ENCODE data around the gene SORCS3. TPM values are rescaled to one million over a fixed set of nuclear protein-coding genes. Genes with fewer than 3 reads are reported as not detected.

SORCS3 gene
- total RNA-seq, 1 donor from 2014 or later: not detected

- intact Hi-C loops (cut with micrococcal nuclease): no loop called here
These were observed 193.5 kb downstream of the SORCS3 start for GRCh38 chr10:104834580-104834979.

- intact Hi-C loops (cut with micrococcal nuclease): no loop called here
These were observed 194.3 kb downstream of the SORCS3 start for GRCh38 chr10:104835422-104835821.

DNA sequence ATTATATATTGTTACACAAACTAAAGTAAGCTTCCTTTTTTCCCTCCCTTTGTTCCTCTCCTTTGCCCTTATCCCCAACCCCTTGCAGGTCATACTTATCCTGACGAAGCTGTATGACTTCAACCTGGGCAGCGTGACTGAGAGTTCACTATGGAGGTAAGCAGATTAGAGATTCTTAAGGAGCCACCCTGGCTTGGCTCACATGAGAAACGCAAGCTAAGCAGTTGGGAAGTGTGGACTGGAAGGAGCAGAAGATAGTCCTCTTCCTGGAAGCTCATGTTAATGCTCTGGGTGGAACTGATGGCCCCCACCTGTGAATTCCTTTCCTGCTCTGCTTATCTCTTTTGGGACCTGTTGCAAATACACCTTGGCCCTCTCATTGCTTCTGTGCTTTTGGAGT is 201.6 kb downstream of the SORCS3 start:
- intact Hi-C loops (cut with micrococcal nuclease): no loop called here

GRCh38 chr10:104844073-104844472 is 203.0 kb downstream of the SORCS3 start:
- intact Hi-C loops (cut with micrococcal nuclease): no loop called here

DNA sequence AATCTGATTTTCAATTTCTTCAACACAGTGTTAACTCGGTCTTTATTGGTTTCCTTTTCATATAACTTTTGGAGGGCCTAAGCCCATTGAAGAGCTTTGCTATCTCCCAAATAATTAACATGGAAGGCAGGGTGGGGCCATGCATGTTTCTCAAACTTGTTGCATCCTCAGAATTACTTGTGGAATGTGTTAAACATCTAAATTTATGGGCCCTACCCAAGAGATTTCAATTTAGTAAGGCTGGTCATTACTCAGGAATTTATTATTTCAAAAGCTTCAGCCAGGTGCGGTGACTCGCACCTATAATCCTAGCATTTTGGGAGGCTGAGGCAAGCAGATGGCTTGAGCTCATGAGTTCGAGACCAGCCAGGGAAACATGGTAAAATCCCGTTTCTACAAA is 208.9 kb downstream of the SORCS3 start:
- intact Hi-C loops (cut with micrococcal nuclease): no loop called here

- intact Hi-C loops (cut with micrococcal nuclease): no loop called here
These were observed 227.0 kb downstream of the SORCS3 start for GRCh38 chr10:104867966-104868598.

DNA sequence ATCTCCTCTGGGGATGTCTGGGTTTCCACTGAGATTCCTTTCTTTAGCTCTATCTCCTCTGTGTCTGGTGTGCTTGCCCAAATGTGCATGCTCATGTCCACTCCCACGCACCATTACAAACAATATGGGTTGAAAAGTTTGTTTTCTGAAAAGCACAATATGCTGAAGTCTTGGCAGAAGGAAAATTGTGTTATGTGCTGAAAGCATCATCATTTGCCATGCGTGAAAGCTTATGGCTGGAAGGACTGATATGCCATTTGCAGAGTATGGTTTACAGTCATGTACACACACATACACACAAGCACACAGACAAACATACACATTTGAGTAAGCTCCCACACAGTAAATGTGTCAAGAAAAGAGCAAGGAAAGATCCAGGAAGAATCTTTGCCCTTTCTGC is 231.6 kb downstream of the SORCS3 start:
- intact Hi-C loops (cut with micrococcal nuclease): no loop called here

DNA sequence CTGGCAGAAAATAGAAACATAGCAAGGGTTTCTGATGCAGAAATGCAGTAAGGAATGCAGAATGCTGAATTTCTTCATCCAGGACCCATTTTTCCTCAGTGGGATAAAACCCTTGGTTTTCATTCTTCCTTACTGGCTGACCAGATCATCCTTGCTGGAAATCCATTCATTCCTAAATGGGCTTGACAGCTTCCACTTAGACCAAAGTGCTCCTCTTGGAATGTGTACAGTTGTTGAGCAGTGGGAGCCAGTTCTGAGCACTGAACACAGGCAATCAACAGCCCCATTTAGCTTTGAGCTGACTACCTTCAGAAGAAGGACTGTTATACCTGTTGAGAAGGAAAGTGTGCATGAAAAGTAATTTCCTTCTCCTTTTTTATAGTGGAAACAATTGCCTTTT is 232.1 kb downstream of the SORCS3 start:
- intact Hi-C loops (cut with micrococcal nuclease): no loop called here

DNA sequence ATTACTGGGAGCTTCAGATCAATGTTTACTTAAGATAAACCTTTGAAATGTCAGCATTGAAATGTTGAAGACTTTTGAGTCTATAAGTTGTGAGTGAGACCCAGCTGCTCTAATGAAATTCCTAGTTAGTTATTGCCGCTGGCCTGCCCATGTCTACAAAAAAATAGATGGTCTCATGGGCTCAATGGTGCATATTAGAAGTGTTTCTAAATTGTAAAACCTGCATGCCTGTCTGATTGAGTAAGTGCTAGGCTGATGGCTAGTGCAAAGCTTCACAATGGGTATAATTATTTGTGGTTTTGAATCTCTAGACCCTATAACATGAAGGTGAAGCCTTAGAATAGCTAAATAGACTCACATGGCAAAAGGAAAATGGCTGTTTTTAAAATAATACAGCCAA is 234.5 kb downstream of the SORCS3 start:
- intact Hi-C loops (cut with micrococcal nuclease): no loop called here

DNA sequence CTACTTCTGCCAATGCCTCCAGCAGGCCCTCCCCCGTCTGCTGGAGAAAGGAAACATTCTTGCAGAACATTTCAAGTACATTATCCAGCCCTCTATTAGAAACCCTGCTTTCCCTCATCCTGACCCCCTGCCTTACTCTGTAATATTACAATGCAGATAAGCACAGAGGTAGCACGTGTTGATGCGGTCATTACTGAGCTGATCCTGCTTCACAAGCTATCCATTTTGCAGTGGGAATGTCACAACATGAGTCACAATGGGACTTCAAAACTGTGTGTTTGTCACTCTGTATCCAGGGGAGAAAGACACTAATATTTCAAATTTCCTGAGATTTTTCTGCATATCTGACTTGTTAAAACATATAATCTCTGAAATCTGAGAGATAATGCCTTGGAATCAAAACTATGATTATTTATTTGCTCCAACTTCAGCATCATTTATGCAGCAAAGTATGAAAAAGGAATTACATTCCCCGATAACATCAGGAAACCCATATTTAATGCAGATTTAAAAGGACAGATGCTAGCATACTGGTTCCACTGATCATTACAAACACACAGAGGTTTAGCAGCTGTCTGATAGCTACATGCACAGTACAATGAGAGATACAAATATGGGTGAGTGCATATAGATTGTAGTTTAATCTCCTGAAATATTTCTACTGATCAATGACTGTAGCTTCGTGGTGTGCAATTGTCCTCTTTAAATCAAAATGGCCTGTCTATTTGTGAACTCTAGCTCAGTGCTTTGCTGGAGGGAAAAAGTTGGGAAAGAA is 239.7 kb downstream of the SORCS3 start:
- intact Hi-C loops (cut with micrococcal nuclease): no loop called here

GRCh38 chr10:104881740-104882139 is 240.7 kb downstream of the SORCS3 start:
- intact Hi-C loops (cut with micrococcal nuclease): no loop called here

- intact Hi-C loops (cut with micrococcal nuclease): no loop called here
These were observed 252.0 kb downstream of the SORCS3 start for GRCh38 chr10:104892879-104893617.

- intact Hi-C loops (cut with micrococcal nuclease): no loop called here
These were observed 252.6 kb downstream of the SORCS3 start for GRCh38 chr10:104893701-104894100.

GRCh38 chr10:104894681-104895080 is 253.6 kb downstream of the SORCS3 start:
- intact Hi-C loops (cut with micrococcal nuclease): no loop called here

GRCh38 chr10:104895541-104895940 is 254.5 kb downstream of the SORCS3 start:
- intact Hi-C loops (cut with micrococcal nuclease): no loop called here

DNA sequence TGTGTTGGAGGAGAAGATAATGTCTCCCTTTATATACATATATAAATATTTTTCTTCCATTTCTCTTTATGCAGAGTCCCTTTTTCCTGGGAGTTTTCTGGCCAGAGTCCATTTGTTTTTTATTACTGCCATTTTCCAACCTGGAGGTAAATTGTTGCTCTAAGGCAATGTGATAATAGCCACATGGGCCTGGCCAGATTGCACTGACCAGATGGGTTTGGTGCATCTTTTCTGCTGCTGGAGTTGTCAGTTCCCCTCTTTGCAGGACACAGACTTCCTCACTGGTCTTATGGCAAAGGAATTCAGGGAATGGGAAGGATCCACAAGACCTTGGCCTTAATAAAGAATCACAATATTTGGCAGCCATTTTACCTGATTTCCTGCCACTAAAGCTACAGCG is 254.9 kb downstream of the SORCS3 start:
- intact Hi-C loops (cut with micrococcal nuclease): no loop called here

DNA sequence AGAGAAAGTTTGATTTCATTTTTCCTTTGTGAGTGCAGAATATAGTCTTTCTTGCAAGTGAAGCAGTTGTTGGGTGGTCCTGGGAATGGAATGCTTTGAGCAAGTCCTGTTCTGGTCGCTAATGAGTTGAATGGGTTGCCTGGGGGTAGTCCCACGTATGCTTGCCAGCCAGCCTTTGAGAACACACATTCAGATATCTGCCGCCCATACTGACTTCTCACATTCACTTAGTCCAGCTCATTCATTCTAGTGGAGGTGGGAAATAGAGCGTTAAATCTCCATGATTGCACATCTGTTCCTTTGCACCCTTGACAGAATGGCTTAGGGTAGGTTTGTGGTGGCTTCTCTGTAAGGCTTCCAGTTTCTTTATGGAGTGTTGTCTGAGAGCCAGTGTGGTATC is 256.6 kb downstream of the SORCS3 start:
- intact Hi-C loops (cut with micrococcal nuclease): no loop called here

GRCh38 chr10:104899779-104900178 is 258.7 kb downstream of the SORCS3 start:
- intact Hi-C loops (cut with micrococcal nuclease): no loop called here

GRCh38 chr10:104903433-104903832 is 262.3 kb downstream of the SORCS3 start:
- intact Hi-C loops (cut with micrococcal nuclease): no loop called here

GRCh38 chr10:104904753-104905323 is 263.7 kb downstream of the SORCS3 start:
- intact Hi-C loops (cut with micrococcal nuclease): no loop called here

DNA sequence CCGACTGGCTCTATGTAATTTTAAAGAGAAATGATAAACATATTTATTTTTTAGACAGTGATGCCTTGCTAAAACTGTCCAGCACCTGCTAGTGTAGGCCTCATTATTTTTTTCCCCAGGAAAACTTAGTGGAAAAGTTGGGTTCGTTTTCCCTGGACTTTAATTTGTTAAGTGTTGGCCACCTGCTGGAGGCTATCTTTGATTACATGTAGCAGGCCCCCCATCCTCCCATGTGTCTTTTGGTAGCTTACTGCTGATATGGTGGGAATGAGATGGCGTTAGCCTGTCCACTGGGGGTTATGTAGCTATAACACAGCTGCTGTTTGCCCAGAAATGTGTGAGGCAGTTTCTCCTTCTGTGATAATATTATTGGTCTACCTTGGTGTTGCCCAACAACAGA is 265.0 kb downstream of the SORCS3 start:
- intact Hi-C loops (cut with micrococcal nuclease): no loop called here

GRCh38 chr10:104907521-104907920 is 266.4 kb downstream of the SORCS3 start:
- intact Hi-C loops (cut with micrococcal nuclease): no loop called here

Data from T-helper 2 cell treated with Interferon-gamma antibody and Interleukin-4, amounts not matched to agents 100 ng/mL and 5 ng/mL, for 36 hours (primary cell).